D721Med (cell line): ENCODE measurements around the gene SSR1.
A peak's percentile ranks its signal among the peaks of the same experiment; 100 is the strongest.

ENCODE experiments used
- DNase-seq: peaks from one replicate; pipeline ENCODE4 v3.0.0; 2011; ENCODE audit warnings: low spot score; ENCODE audit not compliant: insufficient read length
- FAIRE-seq: peaks from 2 replicates; lab custom pipeline; 2011; peaks lifted over from hg19 to GRCh38; lab: Jason Lieb, UNC
- TF ChIP-seq, protein P1 (sequence below): IDR thresholded peaks from 2 replicates; pipeline ENCODE4 v1.5.1; 2012; ENCODE audit warnings: mild to moderate bottlenecking, control low read depth; ENCODE audit not compliant: insufficient read depth; ENCODE audit errors: missing control alignments

Gene SSR1

DNA sequence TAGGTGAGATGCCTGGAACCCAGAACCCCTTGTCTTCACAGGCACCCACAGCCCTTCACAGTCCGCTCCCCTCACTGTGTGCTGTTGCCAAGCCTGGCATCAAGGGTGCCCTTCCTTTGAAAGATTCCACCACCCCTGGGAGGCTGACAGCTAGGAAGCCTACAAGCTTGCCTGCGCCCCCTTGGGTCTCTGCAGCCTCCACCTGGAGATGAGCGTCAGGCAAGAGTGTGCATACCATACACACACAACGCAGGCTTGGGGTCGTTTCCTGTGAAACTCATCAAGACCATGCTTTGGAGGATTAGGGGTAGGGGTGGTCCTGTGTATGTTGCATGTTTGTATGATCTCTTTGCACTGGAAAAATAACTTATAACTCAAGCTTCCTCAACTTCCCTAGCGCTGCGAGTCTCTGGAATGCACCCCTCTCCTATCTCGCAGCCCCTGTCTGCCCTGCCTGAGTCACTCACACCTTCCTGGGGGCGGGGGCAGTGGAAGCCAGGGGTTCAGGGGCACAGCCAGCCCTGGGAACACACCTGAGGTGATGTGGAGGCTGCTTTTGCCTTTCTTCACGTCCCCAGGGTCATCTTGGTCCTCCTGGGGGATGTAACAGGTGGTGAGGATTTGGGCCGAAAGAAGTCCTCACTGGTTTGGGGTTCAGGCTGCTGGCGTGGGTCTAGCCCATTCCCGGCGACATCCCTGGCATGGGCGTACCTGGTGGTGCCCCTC is 67.2 kb downstream of the SSR1 start:
- TF ChIP-seq, protein P1, sequence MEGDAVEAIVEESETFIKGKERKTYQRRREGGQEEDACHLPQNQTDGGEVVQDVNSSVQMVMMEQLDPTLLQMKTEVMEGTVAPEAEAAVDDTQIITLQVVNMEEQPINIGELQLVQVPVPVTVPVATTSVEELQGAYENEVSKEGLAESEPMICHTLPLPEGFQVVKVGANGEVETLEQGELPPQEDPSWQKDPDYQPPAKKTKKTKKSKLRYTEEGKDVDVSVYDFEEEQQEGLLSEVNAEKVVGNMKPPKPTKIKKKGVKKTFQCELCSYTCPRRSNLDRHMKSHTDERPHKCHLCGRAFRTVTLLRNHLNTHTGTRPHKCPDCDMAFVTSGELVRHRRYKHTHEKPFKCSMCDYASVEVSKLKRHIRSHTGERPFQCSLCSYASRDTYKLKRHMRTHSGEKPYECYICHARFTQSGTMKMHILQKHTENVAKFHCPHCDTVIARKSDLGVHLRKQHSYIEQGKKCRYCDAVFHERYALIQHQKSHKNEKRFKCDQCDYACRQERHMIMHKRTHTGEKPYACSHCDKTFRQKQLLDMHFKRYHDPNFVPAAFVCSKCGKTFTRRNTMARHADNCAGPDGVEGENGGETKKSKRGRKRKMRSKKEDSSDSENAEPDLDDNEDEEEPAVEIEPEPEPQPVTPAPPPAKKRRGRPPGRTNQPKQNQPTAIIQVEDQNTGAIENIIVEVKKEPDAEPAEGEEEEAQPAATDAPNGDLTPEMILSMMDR: no peak
- FAIRE-seq (no peak), DNase-seq (no peak)

DNA sequence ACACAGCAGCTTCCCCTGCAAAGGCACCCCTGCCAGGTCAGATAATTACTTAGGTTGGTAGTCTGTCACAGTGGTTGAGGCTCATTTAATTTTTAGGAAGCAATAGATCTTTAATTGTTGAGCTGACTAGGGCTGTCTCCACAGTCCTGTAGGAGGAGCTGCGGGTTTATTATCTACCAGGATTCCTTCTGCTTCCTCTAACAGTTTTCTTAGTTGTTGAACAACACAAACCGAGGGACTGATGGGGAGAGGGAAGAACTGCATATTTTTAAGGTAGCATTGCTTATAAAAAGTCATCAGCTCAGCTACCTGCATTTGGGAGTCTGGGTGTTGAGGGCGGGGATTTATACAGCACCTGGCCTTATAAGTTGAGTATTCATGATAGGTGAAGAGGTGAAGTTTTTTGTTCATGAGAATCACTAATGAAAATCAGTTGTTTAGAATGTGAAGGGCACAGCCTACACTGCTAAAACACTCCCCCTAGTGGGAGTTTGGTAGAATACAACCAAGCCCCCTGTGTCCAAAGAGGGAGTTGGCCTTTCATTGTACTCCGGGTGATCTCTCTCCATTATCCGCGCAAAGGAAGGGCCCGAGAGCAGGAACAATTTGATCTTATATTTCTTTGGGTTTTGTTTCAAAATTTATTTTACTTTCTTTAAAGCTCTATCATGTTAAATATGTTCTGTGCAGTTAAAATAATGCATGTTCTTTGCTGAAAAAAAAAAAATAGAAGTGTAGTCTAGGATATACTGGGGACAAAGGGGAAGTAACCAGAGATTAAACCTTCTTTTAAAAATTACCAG is 69.6 kb downstream of the SSR1 start:
- DNase-seq (peak; percentile 59), FAIRE-seq (no peak)
- TF ChIP-seq, protein P1: peak; percentile 83

DNA sequence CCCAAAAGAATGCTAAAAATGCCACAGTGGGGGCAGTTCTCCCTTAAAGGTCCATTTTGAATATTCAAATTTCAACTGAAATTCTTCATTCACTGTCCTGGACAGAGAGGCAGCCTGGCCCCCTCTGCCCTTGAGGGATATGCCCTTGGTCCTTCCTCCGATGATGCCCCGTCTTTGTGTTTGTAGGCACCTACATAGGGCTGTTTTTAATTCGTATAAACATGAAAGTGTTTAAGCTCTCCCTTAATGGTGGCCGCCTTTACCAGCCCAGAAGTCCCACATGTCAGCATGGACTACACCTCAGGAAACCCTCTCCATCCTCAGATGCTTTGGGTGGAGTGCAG is 70.2 kb downstream of the SSR1 start:
- no peak for FAIRE-seq
- no peak for DNase-seq
- TF ChIP-seq, protein P1: no peak

DNA sequence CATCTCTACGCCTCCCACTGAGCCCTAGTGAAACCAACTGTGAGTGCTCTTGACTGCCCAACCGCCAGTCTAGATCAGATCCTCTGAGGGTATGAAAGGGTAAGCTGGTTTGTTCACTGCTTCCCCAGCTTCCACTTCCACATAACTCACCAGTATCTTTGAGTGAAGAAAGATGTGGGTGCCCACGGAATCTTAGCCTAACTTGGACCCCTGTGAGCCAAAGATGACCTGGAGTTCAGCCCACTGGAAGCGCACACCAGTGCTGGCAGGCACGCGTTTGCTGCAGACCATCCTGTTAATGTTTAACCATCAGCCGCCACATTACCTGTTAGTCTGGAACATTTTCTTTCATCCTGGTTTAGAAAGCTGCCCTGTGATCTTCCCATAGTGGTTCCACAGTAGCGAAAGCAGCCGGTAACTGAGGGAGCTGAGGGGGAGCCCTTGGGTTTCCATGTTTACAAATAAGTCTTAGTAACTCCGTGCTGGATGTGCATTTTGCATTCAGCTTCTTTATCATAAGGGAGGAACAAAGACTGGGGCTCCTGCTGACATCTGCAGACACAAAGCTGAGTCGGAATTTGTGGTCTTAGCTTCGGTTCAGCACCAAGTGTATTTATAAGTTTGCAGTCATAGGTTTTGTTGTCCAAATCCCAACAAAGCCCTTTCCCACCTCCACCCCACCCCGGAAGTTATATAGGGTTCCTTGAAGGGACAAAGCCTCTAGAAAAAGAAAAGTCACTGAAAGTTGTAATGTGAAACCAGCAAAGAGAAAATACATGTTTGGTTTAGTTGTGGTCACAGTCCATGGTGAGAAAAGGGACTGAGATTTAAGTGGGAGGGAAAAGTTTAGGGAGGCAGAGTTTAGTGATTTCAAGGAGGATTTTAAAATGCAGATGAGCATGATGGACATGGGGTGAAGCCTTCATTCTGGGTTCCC is 71.0 kb downstream of the SSR1 start:
- FAIRE-seq (no peak), DNase-seq (no peak)
- TF ChIP-seq, protein P1: no peak

DNA sequence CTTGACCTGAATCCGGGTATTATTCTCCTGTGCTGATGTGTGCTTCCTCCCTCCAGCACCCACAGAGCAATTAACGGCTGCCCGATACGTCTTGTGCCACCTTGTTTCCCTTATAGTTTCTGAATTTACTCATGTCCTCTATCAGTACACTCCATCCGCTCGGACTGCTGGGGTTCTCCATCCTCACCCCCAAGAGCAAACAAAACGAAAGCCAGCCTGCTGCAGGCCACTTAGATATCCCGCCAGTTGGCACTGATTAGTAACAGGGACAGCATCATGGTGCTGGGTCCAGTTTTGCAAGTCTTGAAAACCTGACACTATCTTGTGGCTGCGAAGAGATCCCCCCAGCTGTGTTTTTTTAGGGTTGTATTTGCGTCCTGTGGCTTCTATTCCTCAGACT is 71.8 kb downstream of the SSR1 start:
- no peak for FAIRE-seq
- TF ChIP-seq, protein P1: no peak
- DNase-seq: no peak

DNA sequence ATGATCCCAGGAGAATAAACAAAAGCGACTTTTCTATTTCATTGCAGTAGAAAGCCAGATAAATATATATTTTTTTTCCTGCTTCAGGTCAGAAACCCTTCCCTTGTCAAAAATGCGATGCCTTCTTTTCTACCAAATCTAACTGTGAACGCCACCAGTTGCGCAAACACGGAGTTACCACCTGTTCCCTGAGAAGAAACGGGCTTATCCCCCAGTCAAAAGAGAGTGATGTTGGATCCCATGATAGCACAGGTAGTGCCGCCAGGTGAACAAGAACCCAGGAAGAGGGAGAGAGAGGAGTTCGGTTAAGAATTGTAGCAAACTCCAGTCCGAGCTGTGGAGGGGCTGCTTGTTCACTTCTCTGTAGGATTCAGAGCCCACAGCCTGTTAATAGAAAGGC is 72.6 kb downstream of the SSR1 start:
- TF ChIP-seq, protein P1: no peak
- FAIRE-seq (no peak), DNase-seq (no peak)
